Measurements from ENCODE around the gene CCL25. TPM values are rescaled to one million over a fixed set of nuclear protein-coding genes. Genes with fewer than 3 reads are reported as not detected.
"Not testable (repeated sequence)": the region's sequence is repeated elsewhere in the genome, so short reads cannot be mapped to it uniquely, and the experiment has no call there.

The CCL25 gene
- polyA plus RNA-seq, 1 of the 3 experiments (the other 2 are of a cell fraction), result not detected

DNA sequence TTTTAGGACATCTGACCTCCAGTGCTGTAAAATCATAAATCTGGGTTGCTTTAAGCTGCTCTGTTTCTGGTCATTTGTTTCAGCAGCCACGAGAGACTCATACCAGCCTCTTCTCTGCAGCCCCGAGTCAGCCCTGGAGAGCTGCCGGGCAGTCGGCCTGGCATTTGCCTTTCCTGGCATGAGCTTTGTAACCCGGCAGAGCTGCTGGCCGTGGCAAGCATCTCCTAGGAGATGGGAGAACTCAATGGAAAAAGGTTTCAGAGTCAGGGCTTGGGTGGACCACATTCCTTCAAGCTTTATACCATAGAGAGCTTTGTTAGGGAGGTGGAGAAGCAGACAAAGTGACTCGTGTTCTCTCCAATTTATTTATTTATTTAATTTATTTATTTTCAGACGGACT, 21.6 kb upstream of the CCL25 start (continued):
- TF ChIP-seq NFIC (IDR thresholded peaks at IDR 0.05; ENCODE audit: borderline replicate concordance) (no peak), GATA2 (CRISPR knock-in tag; IDR thresholded peaks at IDR 0.05) (no peak), RCOR1 (IDR thresholded peaks at IDR 0.05; ENCODE audit: low read length) (no peak), FOXM1 (IDR thresholded peaks at IDR 0.05; ENCODE audit: low read depth) (no peak), ELF1 (IDR thresholded peaks at IDR 0.05) (no peak)
- TF ChIP-seq, protein P1, sequence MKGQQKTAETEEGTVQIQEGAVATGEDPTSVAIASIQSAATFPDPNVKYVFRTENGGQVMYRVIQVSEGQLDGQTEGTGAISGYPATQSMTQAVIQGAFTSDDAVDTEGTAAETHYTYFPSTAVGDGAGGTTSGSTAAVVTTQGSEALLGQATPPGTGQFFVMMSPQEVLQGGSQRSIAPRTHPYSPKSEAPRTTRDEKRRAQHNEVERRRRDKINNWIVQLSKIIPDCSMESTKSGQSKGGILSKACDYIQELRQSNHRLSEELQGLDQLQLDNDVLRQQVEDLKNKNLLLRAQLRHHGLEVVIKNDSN (IDR thresholded peaks at IDR 0.05; ENCODE audit: borderline replicate concordance, low read depth), result no peak

DNA sequence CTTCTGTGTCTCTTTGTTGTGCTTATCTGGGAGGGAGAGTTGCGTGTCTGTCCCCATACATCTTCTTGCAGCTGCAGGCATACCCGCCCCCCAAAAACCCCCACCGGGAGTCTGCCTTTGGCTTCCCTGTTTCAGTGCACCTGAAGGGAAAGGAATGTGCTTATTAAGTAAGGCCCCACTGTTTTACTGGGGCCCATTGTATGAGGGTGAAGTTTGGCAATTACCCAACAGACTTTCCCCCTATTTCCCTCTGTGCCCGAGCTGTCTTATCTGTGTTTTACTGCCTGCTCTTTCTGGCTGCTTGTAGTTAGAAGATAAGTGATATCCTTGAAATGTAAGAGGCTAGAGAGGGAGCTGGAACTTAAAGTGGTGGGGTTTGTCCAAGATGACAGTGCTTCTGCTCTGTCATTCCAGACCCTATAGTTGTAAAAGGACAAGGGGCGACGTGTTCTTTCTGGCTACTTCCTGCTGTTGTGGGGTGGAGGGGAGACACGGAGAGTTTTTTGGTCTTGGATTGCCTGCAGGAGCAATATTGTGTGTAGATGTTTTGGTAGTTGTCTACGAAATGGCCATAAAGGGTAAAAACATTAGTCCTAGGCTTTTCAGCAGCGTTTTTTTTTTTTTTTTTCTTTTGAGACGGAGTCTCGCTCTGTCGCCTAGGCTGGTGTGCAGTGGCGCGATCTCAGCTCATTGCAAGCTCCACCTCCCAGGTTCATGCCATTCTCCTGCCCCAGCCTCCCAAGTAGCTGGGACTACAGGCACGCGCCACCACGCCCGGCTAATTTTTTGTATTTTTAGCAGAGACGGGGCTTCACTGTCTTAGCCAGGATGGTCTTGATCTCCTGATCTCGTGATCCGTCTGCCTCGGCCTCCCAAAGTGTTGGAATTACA, 19.0 kb upstream of the CCL25 start:
- H2AFZ ChIP-seq (ENCODE audit: low read depth); H4K20me1 ChIP-seq (ENCODE audit: insufficient read depth); H3K4me3 ChIP-seq (ENCODE audit: low read depth in 2 of 2, low read length in 1 of 2); H3K4me2 ChIP-seq; H3K36me3 ChIP-seq (replicated peaks in 1 of 2; ENCODE audit: control insufficient read depth in 1 of 2, insufficient read depth in 2 of 2, low read length in 1 of 2); POLR2A ChIA-PET; DNase-seq; H3F3A ChIP-seq (replicated peaks; ENCODE audit: insufficient read depth); H3K9me3 ChIP-seq; H3K79me2 ChIP-seq (ENCODE audit: insufficient read depth); CTCF ChIA-PET; H3K27ac ChIP-seq (ENCODE audit: low read depth in 2 of 2, low read length in 1 of 2); H3K27me3 ChIP-seq (ENCODE audit: insufficient read depth); H3K9ac ChIP-seq; H3K9me2 ChIP-seq; H3K4me1 ChIP-seq (ENCODE audit: control insufficient read depth in 1 of 2, insufficient read depth in 2 of 2, low read depth in 1 of 2, low read length in 1 of 2): not testable (repeated sequence)
- WGBS (ENCODE audit: low lambda C conversion rate), result 82% methylated on average over 22 of the region's 22 CpGs

- no peaks in the 10 kb centered on the region for H3F3A ChIP-seq (replicated peaks; ENCODE audit: insufficient read depth)
- H3K9me3 ChIP-seq, result no peaks in the 10 kb centered on the region
- H3K36me3 ChIP-seq (replicated peaks in 1 of 2; ENCODE audit: control insufficient read depth in 1 of 2, insufficient read depth in 2 of 2, low read length in 1 of 2), result no peaks in the 10 kb centered on the region
- 70% methylated on average over 6 of the region's 6 CpGs for WGBS (ENCODE audit: low lambda C conversion rate)
- peaks cover 8% of the 10 kb centered on the region; the same call in 1 of the 2 replicates for H3K27me3 ChIP-seq (ENCODE audit: insufficient read depth)
- CTCF ChIA-PET, result no interaction called here
- no peaks in the 10 kb centered on the region for H4K20me1 ChIP-seq (ENCODE audit: insufficient read depth)
- POLR2A ChIA-PET, result no interaction called here
- H3K9me2 ChIP-seq, result no peaks in the 10 kb centered on the region
- no peak overlapping the region for H2AFZ ChIP-seq (ENCODE audit: low read depth)
- no peak overlapping the region for H3K9ac ChIP-seq
- TF ChIP-seq TCF12 (IDR thresholded peaks at IDR 0.05) (no peak), EZH2phosphoT487 (IDR thresholded peaks at IDR 0.05; ENCODE audit: borderline replicate concordance, low read depth) (no peak), SMC3 (IDR thresholded peaks at IDR 0.05; ENCODE audit: low read depth, low read length) (no peak), RCOR1 (IDR thresholded peaks at IDR 0.05; ENCODE audit: low read length) (no peak), MAX (IDR thresholded peaks at IDR 0.05; ENCODE audit: low read depth) (no peak), FOXM1 (IDR thresholded peaks at IDR 0.05; ENCODE audit: low read depth) (no peak), NFIC (IDR thresholded peaks at IDR 0.05; ENCODE audit: borderline replicate concordance) (no peak), PBX3 (IDR thresholded peaks at IDR 0.05) (no peak), RXRA (IDR thresholded peaks at IDR 0.05; ENCODE audit: borderline replicate concordance, low read depth) (no peak), NRF1 (IDR thresholded peaks at IDR 0.05; ENCODE audit: low read depth, low read length) (no peak), RFX5 (IDR thresholded peaks at IDR 0.05; ENCODE audit: low read length) (no peak), YY1 (IDR thresholded peaks at IDR 0.05; ENCODE audit: low read depth) (no peak), FOSL2 (IDR thresholded peaks at IDR 0.05; ENCODE audit: borderline replicate concordance, low read depth) (no peak), EP300 (IDR thresholded peaks at IDR 0.05; ENCODE audit: borderline replicate concordance in 1 of 2, low read depth in 1 of 2, low read length in 1 of 2) (no peak)
- TF ChIP-seq, protein P2, sequence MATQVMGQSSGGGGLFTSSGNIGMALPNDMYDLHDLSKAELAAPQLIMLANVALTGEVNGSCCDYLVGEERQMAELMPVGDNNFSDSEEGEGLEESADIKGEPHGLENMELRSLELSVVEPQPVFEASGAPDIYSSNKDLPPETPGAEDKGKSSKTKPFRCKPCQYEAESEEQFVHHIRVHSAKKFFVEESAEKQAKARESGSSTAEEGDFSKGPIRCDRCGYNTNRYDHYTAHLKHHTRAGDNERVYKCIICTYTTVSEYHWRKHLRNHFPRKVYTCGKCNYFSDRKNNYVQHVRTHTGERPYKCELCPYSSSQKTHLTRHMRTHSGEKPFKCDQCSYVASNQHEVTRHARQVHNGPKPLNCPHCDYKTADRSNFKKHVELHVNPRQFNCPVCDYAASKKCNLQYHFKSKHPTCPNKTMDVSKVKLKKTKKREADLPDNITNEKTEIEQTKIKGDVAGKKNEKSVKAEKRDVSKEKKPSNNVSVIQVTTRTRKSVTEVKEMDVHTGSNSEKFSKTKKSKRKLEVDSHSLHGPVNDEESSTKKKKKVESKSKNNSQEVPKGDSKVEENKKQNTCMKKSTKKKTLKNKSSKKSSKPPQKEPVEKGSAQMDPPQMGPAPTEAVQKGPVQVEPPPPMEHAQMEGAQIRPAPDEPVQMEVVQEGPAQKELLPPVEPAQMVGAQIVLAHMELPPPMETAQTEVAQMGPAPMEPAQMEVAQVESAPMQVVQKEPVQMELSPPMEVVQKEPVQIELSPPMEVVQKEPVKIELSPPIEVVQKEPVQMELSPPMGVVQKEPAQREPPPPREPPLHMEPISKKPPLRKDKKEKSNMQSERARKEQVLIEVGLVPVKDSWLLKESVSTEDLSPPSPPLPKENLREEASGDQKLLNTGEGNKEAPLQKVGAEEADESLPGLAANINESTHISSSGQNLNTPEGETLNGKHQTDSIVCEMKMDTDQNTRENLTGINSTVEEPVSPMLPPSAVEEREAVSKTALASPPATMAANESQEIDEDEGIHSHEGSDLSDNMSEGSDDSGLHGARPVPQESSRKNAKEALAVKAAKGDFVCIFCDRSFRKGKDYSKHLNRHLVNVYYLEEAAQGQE (IDR thresholded peaks at IDR 0.05; ENCODE audit: low read depth, low read length), result no peak
- no peaks in the 10 kb centered on the region for H3K4me1 ChIP-seq (ENCODE audit: control insufficient read depth in 1 of 2, insufficient read depth in 2 of 2, low read depth in 1 of 2, low read length in 1 of 2)
- H3K79me2 ChIP-seq (ENCODE audit: insufficient read depth), result no peaks in the 10 kb centered on the region
- no peak overlapping the region for H3K27ac ChIP-seq (ENCODE audit: low read depth in 2 of 2, low read length in 1 of 2)
- no peak for DNase-seq
- H3K4me3 ChIP-seq (ENCODE audit: low read depth in 2 of 2, low read length in 1 of 2), result no peak overlapping the region
- no peak overlapping the region for H3K4me2 ChIP-seq
Measured at GRCh38 chr19:8034178-8034525, 18.4 kb upstream of the CCL25 start.

Measured in SK-N-SH (cell line).